NCI-H1930 (cell line): ENCODE measurements around the gene GSAP.
"Not testable (repeated sequence)": the region's sequence is repeated elsewhere in the genome, so short reads cannot be mapped to it uniquely, and the experiment has no call there.

Source experiments
- DNase-seq, 2 experiments: peaks; one replicate each; lab custom pipeline; 2025; lab: John Stamatoyannopoulos, UW

GSAP gene

GRCh38 chr7:77281780-77282478 lies 134.2 kb downstream of the GSAP start:
- DNase-seq: no peak

DNA sequence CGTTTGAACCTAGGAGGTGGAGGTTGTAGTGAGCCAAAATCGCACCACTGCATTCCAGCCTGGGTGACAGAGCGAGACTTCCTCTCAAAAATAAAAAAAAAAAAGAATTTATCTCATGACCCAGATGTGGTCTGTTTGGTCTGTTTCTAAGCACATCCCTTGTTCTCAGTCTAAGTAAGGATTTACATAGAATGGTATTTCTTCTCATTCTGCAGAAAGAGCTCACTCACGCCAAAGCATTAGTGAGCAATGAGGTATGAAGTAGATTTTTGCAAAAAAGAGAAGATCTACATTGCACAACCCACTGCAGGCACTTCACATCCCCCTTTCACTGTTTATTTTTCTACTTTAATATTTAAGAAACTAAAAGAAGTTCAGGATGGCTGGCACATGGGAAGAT lies 140.0 kb downstream of the GSAP start:
- DNase-seq: no peak

DNA sequence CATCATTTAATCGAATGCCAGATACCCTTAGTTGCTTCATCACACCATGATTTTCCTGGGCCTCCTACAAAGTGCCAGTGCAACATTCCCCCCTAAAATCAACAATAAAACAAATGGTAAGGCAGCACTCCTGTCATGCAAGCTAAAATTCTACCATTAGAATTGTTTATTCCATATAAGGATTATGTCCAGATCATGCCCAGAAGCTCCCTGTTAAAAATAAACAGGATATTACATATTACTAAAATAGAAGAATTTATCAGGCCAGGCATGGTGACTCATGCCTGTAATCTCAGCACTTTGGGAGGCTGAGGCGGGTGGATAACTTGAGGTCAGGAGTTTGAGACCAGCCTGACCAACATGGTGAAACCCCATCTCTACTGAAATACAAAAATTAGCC lies 140.5 kb downstream of the GSAP start:
- not testable (repeated sequence) for DNase-seq

DNA sequence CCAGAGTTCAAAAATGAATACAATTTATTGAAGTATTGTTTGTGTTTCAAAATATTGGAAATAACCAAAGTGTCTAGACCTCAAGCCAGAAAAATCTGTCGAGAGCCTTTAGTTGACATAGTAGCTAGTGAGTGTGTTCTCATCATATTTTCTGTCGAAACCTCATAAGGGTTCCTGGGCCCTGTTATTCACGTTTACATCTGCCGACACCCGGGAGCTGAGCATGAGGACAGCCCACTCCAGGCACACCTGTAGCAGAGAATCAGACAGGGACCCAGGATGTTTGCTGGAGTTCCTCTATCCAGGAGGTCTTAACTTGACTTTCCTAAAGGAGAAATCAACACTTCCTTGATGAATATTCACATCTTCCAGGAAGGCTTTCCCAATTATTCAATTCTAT lies 144.4 kb downstream of the GSAP start:
- DNase-seq: no peak

DNA sequence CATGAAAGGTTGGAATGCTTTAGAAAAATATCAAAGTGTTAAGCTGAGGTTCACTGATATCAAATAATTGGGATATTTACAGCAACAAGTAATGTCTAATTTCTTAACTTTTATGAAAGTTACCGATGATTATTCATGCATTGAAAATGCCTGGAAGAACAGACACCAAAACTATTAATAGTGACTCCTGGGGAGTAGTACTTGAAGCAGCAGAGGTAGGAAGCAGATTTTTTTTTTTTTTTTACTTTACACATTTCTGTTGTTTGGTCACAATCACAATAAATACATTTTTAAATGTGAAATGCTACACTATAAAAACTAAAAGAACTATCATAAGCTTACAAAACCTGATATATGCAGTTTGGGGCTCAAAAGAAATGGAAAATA lies 146.1 kb downstream of the GSAP start:
- no peak for DNase-seq

DNA sequence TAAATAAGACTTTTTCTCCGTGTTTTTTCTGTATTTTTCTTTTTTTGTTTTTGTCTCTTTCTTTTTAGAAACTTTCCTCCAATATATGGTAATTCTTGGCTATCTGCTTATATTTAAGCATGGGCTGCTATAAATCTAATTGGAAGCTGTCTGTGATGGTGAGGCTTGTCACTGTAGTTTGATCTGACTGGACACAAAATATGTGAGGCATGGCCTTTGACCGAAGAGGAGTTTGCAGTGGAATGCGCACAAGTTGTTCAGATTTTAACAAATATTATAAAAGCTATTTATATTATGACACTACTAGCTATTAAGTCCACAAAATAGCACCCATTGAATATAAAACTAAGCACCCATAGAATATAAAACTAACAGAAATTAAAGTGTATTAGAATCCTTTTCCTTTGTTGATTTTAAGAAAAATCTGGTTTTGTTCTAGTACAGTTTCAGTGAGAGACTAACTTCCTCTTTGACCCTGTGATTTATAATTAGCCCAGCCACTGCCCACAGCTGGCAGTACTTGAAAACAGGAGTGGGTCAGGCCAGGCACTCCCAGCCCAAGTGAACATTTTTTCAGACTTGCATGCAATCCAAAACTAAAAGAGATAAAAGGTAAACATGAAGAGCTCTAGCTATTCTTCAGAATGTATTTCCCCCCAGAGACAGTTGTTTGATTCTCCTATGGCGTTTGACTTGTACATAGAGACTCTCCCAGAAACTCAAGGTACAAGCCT lies 146.6 kb downstream of the GSAP start:
- DNase-seq: no peak

DNA sequence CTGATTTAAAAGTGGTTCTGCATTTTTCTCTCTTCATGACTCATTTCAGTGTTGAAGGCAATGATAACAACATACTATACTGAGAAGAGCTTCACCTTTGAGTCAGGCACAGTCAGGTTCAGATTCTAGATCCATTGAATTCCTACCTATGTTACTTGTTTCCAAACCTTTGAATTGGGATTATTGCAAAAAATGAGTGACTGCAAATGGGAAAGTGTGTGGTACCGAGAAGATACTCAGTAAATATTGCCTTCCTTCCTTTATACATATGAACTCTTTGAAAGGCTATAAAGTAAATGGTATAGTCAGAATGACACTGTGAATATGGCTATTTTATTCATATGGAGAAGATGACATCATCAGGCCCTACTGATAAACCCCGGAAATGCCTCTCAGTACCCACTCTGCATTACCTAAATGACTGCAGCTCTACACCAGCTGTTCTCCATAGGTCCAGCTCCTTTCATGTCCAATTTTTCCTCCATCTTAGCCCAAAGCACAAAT lies 149.8 kb downstream of the GSAP start:
- DNase-seq: no peak

DNA sequence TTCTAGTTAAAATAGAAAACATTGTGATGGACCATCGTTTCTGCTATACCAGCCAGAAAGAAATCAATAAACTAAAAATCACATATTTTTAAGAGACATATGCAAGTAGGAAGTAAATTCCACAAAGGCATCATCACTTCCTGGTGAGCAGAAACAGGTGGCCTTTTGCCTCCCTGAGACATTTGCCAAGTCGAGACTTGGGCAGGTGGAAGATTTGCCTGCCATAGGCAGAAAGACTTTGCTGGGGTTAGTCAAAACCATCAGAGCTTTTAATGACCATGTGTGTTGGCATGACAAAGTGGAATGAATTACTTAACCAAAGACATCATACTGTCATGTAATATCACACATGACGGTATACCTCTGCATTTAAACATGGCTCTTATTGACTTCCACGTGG lies 150.5 kb downstream of the GSAP start:
- DNase-seq: no peak

- DNase-seq: no peak
Observed at GRCh38 chr7:77262316-77262715, 153.8 kb downstream of the GSAP start.
